GM04504 (cell line): ENCODE results near the gene SAP30BP.

Experiments used
- DNase-seq: peaks from one replicate; pipeline ENCODE4 v3.0.0-alpha.2; 2012; ENCODE audit warnings: low read depth

The SAP30BP gene

GRCh38 chr17:75666959-75667790 is at the start of gene SAP30BP, which contains the start of gene RECQL5:
SAP30BP (plus strand) TSS chr17:75667338; CDS start chr17:75667373, 35 bp downstream.
RECQL5 (minus strand) TSS chr17:75667154; CDS start chr17:75666557, 597 bp downstream.
- DNase-seq = peak; percentile 97

GRCh38 chr17:75617675-75618074 is 49.5 kb upstream of the SAP30BP start:
- DNase-seq = no peak

GRCh38 chr17:75619506-75620431 is 47.4 kb upstream of the SAP30BP start:
- no peak for DNase-seq

- DNase-seq = no peak
Measured at GRCh38 chr17:75621489-75621888, 45.6 kb upstream of the SAP30BP start.

GRCh38 chr17:75622076-75622475 is 45.1 kb upstream of the SAP30BP start:
- no peak for DNase-seq

GRCh38 chr17:75622771-75623273 is 44.3 kb upstream of the SAP30BP start:
- no peak for DNase-seq

GRCh38 chr17:75623386-75623785 is 43.8 kb upstream of the SAP30BP start:
- no peak for DNase-seq

GRCh38 chr17:75624021-75624420 is 43.1 kb upstream of the SAP30BP start:
- no peak for DNase-seq

GRCh38 chr17:75624714-75625345 is 42.3 kb upstream of the SAP30BP start:
- no peak for DNase-seq

- no peak for DNase-seq
Measured at GRCh38 chr17:75625813-75626486, 41.2 kb upstream of the SAP30BP start.

- no peak for DNase-seq
Measured at GRCh38 chr17:75626496-75627038, 40.6 kb upstream of the SAP30BP start.

GRCh38 chr17:75627094-75627493 is 40.0 kb upstream of the SAP30BP start:
- DNase-seq = no peak

- no peak for DNase-seq
Measured at GRCh38 chr17:75628425-75628824, 38.7 kb upstream of the SAP30BP start.

- no peak for DNase-seq
Measured at GRCh38 chr17:75629157-75629556, 38.0 kb upstream of the SAP30BP start.

GRCh38 chr17:75630071-75630917 is 36.8 kb upstream of the SAP30BP start:
- DNase-seq = no peak

- DNase-seq = no peak
Measured at GRCh38 chr17:75631353-75631752, 35.8 kb upstream of the SAP30BP start.

- DNase-seq = no peak
Measured at GRCh38 chr17:75632428-75632827, 34.7 kb upstream of the SAP30BP start.

GRCh38 chr17:75632863-75633485 is 34.2 kb upstream of the SAP30BP start, which contains the start of gene SMIM5:
SMIM5 (plus strand) TSS chr17:75633434; CDS start chr17:75640202, 6,768 bp downstream.
- peak; percentile 71 for DNase-seq
